ENCODE measurements around the gene TMEM140.

The TMEM140 gene

GRCh38 chr7:135194494-135195095, 46.7 kb downstream of the TMEM140 start:
- DNase-seq (ENCODE audit: low read depth): no peak
- TF ChIP-seq CTCF (IDR thresholded peaks at IDR 0.05; ENCODE audit: insufficient read depth, low read depth, low read length, missing control alignments): no peak
- H3K4me3 ChIP-seq (ENCODE audit: low read depth, low read length): no peak overlapping the region

GRCh38 chr7:135195156-135195555, 47.3 kb downstream of the TMEM140 start:
- H3K4me3 ChIP-seq (ENCODE audit: low read depth, low read length): no peak overlapping the region
- TF ChIP-seq CTCF (IDR thresholded peaks at IDR 0.05; ENCODE audit: insufficient read depth, low read depth, low read length, missing control alignments): no peak
- no peak for DNase-seq (ENCODE audit: low read depth)

DNA sequence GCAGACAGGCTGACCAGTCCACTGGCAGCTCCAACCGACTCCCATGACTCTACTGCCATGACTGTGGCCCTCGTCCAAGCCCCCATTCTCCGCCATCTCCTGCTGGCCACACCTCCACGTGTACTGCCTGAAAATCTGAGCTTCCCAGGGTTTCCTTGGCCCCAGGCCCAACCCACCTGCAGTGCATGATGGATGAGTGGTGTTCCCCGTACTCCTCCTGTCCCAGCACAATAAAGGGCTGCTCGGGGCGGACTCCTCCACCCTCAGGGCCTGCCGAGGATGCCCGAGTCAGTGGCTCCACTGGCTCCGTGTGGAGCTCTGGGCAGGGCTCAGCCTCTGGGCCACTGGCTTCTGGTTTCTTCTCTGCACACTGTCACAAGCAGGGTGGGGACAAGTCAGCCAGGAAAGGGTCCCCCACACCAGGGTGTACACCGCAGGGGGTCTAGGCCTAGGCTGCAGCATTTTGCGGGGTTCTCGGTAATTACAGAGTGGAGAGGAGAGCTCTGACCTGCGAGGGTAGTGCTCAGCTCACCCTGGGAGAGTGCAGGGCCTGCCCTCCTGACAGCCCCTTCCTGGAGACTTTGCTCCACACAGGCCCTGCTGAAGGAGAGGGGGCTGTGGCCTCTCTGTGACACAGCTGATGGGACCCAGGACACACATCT, 48.2 kb downstream of the TMEM140 start:
- no peak overlapping the region for H3K4me3 ChIP-seq (ENCODE audit: low read depth, low read length)
- no peak for DNase-seq (ENCODE audit: low read depth)
- TF ChIP-seq CTCF (IDR thresholded peaks at IDR 0.05; ENCODE audit: insufficient read depth, low read depth, low read length, missing control alignments): no peak

- TF ChIP-seq CTCF (IDR thresholded peaks at IDR 0.05; ENCODE audit: insufficient read depth, low read depth, low read length, missing control alignments): no peak
- no peak overlapping the region for H3K4me3 ChIP-seq (ENCODE audit: low read depth, low read length)
- no peak for DNase-seq (ENCODE audit: low read depth)
Observed at GRCh38 chr7:135197343-135197742, 49.5 kb downstream of the TMEM140 start.

- no peak for DNase-seq (ENCODE audit: low read depth)
- no peak overlapping the region for H3K4me3 ChIP-seq (ENCODE audit: low read depth, low read length)
- no peak for TF ChIP-seq CTCF (IDR thresholded peaks at IDR 0.05; ENCODE audit: insufficient read depth, low read depth, low read length, missing control alignments)
Observed at GRCh38 chr7:135197906-135198655, 50.2 kb downstream of the TMEM140 start.

DNA sequence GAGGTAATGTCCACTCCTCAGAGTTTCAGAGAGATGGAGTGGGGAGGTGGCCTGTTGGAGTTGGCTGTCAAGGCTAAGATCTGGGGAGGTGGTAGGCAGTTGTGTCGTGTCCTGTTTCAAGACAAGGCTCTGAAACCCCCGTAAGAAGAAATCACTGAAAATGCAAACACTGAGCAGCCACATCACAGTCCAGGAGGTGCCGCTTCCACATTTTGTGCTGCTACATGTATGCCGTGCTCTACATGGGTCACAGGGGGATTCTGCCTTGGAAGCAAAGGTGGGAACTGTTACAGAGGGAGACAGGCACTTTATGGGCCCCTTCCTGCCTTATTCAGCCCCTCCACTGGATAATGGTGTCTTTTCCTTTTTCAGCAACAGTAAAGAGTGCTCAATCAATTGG, 51.6 kb downstream of the TMEM140 start:
- H3K4me3 ChIP-seq (ENCODE audit: low read depth, low read length): no peak overlapping the region
- no peak for DNase-seq (ENCODE audit: low read depth)
- TF ChIP-seq CTCF (IDR thresholded peaks at IDR 0.05; ENCODE audit: insufficient read depth, low read depth, low read length, missing control alignments): no peak
